GM21619 (cell line): ENCODE results near the gene LDAH.
A peak's percentile ranks its signal among the peaks of the same experiment; 100 is the strongest.

Source experiments
- ATAC-seq: cut with Tn5 transposase; IDR thresholded peaks from one replicate; pipeline ENCODE4 v1.9.1; 2021; ENCODE audit not compliant: unreplicated experiment

The LDAH gene

GRCh38 chr2:20669562-20670314 lies 153.2 kb downstream of the LDAH start:
- ATAC-seq, result no peak

- ATAC-seq, result no peak
Observed at GRCh38 chr2:20668871-20669475, 153.9 kb downstream of the LDAH start.

GRCh38 chr2:20668451-20668850 lies 154.4 kb downstream of the LDAH start:
- ATAC-seq, result no peak

- peak; percentile 12 for ATAC-seq
Observed at GRCh38 chr2:20667531-20668401, 155.1 kb downstream of the LDAH start.

- ATAC-seq, result peak; percentile 19
Observed at GRCh38 chr2:20667151-20667530, 155.8 kb downstream of the LDAH start.

- ATAC-seq, result peak; percentile 25
Observed at GRCh38 chr2:20666304-20667150, 156.4 kb downstream of the LDAH start, which contains the start of gene GDF7. Gene GDF7, plus strand, starts transcription at chr2:20667144. Its CDS starts 96 bp downstream, at chr2:20667240.

GRCh38 chr2:20666005-20666303 lies 156.9 kb downstream of the LDAH start:
- ATAC-seq, result peak; percentile 3

- no peak for ATAC-seq
Observed at GRCh38 chr2:20665243-20666004, 157.5 kb downstream of the LDAH start.

- no peak for ATAC-seq
Observed at GRCh38 chr2:20664431-20665242, 158.3 kb downstream of the LDAH start.

GRCh38 chr2:20664071-20664390 lies 158.9 kb downstream of the LDAH start:
- no peak for ATAC-seq

GRCh38 chr2:20663196-20664070 lies 159.5 kb downstream of the LDAH start:
- ATAC-seq, result no peak

- ATAC-seq, result no peak
Observed at GRCh38 chr2:20662308-20662937, 160.5 kb downstream of the LDAH start.

- peak; percentile 68 for ATAC-seq
Observed at GRCh38 chr2:20661421-20662307, 161.2 kb downstream of the LDAH start.

GRCh38 chr2:20660506-20661420 lies 162.1 kb downstream of the LDAH start:
- no peak for ATAC-seq

- ATAC-seq, result no peak
Observed at GRCh38 chr2:20657522-20658235, 165.2 kb downstream of the LDAH start.
